HG03045 (cell line): Measurements from ENCODE around the gene QSER1.

ENCODE experiments used
- ATAC-seq: cut with Tn5 transposase; IDR thresholded peaks from one replicate; pipeline ENCODE4 v1.9.1; 2021; ENCODE audit warnings: mild to moderate bottlenecking, moderate library complexity; ENCODE audit not compliant: unreplicated experiment

QSER1 gene

DNA sequence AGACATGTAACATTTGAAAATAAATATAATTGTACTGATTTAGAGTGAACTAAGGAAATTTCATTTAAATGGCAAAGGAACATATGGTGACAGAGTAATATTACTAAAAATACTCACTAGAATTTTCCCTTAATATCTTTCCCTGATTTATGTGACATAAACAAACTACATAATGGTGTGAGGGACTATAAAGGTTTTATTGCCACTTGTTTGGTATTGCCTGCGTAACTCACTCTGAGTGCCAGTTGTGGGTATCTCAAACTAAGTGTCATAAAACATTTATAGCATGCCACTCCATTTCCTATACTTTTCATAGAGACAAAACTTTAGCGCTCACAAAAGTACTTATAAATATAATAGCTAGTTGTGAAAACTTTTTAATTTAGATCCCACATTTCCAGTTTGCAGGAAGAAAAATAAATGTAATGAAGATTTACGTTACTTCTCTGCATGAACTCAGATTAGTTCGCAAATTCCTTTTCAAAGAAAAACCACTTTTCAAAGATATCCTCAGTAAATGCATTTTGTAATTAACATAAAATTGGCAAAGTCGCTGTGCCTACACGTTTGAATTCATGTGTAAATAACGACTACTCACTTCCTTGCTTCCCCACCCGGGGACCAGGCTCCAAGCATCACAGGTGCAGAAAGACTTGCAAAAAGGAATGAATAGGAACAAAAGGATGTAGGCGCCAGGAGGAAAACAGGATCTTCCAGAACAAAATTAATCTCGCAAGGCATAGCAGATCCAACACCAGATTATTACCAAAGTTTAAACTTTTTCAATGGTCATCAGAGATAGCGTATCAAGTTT lies 1.6 kb upstream of the QSER1 start:
- no peak for ATAC-seq

DNA sequence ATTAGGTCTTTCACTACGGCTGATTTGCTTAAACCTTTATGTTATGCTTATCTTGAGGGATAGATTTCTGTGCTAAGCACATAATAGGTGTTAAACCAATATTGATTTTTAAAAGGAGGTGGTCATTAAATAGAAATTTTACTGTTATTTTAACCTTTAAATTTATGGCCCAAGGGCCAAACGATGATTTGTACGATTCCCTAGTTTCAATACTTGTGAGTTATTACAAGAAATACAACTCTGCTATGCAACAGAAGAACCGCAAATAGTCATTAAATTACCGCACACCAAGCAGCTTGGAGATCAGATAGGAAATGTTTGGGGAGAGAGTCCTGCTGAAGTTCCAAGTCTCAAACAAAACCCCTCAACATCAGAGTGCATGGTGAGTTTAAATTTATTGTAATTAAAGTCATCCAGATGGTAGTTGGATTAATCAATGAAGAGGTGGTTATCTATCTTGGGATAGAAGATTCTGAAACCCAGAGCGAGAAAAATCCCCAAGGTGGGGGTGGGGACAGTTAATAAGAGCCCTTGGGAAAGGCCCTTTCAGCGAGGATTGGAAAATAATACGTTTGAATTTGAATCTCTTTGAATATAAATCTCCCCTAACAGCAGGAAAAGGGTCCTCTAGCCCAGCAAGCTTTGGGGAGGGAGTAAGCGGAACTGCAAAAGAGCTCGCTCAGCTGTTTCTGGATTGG lies 805 bp upstream of the QSER1 start:
- no peak for ATAC-seq

DNA sequence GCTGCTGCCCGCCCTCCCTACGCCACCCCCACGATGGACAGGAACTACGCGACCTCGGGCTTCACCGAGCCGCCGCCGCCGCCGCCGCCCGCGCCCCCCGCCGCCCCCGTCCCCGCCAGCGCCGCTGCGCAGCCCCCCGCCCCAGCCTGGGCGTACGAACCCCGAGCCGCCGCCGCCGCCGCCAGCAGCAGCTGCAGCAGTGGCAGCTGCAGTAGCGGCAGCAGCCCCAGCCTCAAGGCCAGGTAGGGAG lies 407 bp downstream of the QSER1 start:
- ATAC-seq: no peak

DNA sequence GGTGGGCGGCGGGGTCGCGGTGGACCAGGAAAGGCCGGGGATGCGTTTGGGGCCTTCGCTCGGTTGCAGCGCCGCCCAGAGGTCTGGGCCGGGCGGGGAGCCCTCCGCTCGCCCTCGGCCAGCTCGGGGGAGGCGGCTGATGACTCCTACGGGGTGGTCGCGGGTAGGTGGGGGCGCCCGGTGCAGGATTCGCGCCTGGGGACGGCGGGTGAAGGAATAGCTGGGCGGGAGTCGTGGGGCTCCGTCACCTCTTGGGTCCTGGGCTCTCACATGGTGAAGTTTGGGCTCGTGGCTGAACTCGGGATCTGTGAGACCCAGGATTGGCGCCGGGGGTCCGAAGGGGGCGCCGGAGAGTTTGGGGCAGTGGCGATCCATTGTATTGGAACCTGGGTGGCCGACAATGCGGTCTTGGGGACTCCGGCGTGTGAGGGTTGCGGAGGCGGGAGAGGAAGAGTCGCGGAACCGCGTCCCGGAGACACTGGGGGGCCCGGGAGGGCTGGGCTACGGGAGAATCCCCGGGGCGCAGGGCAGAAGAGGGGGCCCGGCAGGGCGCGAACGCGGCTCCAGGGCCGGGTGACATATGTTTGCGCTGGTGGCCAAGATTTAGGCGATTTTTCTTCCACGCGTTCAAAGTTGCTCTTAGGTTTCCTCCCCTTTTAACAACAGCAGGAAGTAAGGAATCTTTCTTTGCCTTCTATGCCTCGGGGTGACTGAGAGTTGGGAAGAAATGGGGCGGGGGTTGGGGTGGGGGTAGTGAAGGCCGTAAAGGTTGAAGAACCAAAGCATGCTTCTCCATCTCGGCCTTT lies 935 bp downstream of the QSER1 start:
- peak; percentile 42 for ATAC-seq

DNA sequence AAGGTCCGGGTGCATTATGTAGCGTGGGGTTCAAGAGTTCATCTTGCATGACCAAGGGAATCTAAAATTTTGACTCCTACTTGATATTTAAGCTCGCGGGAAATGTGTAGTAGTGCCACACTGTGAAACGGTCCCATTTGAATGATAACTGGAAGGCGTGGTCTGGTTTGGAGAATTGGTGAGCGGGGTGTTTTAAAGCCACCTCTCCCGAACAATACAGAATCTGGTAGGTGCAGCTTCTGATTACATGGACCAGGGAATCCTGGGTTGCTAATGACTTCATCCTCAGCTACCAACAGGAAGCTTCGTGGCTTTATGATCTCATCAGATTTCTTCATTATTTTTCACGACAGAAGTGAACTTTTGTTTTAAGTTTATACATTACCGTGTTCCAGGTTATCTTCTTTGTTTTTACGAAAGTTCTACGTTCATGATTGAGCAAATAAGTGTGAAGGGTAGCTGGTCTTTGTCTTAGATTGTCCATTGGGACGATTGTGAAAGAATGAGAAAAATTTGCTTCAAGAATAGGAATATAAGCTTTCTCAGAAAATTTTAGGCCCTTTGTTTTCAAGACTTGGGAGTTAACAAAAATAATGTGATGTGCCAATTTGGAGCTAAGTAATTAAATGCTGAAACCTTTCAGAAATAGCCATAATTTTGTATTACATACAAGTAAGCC lies 1.7 kb downstream of the QSER1 start:
- no peak for ATAC-seq

DNA sequence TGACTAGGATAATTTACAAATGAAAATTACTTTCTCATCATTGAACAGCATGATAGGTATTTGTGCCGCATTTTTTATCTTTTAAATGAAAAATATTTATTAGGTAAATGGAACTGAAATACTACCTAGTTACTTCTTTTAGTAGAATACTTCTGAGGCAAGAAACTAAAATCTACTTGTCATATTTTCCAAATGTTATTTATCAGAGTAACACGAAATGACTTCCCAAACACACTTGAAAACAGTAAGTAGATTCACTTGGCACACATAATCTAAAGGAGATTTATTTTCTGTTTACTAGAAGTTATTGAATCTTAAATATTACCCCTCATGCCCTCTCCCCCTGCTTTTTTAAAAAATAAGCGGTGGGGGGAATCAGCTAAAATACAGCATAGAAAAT lies 2.3 kb downstream of the QSER1 start:
- ATAC-seq: no peak

DNA sequence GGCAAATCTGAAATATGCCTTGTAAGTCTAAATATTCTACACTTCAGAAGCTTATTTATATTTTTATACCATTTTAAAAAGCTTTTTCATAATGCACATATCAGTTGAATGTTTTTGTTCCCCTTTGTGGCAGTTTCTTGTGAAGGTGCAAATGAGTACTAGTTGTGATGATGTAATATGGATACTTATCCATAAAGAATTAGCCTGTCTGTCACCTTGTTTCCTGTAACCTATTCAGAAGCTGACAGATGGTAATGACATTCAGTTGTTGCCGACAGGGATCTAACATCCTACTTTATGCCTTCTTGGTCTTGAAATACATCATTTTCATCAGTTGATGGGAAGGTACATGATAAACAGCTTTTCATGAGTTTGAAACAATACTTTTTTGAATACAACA lies 2.9 kb downstream of the QSER1 start:
- no peak for ATAC-seq

DNA sequence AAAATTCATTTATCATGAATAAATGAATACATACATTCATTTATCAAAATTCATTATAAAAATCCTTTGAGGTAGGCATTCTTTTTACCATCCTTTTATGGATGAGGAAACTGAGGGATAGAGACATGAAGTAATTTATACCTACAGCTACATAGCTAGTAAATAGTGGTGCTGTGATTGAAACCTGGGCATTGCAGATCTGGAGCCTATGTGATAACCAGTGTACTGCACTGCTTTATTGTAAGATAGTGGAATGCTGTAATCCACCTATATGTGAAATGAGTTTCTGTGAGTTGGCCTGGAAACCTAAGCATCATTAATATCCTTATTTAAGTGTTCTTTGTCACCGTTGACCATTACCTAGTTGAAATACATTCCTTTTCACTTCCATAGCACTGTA lies 4.5 kb downstream of the QSER1 start:
- no peak for ATAC-seq

DNA sequence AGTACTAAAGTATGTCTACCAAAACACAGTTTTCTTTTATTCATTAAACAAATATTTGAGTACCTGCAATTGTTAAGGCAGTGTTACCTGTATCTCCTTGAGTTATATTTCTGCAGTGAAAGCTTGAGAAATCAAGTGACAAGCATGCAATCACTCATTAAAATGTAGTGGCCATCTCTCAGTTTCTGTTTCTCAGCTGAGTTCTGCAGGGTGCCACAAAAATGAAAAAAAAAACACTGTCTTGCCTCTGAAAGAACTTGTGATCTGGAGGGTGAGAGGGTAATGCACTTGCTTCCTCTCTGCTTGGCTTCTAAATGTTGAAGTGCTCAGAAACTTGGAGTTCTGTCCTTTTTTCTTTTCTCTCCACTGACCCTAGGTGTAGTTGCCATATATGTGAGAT lies 6.8 kb downstream of the QSER1 start:
- no peak for ATAC-seq

DNA sequence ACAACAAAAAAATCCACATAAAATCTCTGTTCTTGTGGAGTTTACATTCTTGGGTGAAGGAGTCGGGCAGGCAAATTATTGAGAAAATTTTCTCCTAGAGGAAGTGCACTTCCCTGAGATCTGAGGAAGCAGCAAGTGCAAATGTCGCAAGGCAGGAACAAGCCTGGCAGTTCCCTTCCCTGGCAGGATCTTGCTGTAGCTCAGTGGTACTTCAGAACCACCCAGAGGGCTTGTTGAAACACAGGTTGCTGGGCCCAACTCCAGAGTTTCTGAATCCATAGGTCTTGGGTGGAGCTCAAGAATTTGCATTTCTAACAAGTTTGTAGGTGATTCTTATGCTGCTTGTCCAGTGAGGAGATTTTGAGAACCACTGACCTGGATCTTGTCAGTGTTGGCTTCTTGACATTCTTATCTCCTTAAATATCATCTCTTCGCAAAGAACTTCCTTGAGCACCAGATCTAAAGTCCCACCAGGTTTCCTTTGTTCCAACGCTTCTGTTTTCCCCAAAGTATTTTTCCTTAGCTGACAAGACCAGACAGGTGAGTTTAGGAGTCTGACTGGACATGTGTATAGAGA lies 9.6 kb downstream of the QSER1 start:
- ATAC-seq: no peak

DNA sequence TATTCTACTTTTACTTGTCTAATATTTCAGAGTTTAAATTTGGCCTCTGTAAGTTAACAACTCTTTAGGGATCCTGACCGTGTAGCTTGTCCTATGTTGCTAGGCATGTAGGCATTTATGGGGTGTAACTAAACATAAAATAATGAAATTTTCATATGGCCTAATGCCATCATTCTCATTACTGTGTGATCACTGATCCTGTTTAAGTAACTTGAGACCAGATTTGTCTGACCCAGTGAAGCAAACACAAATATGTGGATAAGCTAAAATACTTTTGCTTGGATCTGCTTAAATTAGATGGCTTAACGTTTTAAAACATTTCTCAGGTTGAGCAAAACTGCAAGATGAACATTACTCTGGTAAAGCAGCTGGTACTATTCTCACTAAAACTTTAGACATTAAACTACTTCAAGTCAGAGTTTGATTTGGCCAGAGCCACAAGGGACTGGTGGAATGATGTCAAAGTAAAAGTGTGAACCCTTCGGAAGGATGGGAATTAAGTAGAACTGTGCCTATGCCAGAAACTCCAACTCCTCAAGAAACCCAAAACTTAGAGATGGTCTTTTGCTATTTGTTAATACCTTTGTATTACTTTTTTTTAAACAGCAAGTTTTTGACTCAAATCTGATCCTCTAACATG lies 12.5 kb downstream of the QSER1 start:
- no peak for ATAC-seq

DNA sequence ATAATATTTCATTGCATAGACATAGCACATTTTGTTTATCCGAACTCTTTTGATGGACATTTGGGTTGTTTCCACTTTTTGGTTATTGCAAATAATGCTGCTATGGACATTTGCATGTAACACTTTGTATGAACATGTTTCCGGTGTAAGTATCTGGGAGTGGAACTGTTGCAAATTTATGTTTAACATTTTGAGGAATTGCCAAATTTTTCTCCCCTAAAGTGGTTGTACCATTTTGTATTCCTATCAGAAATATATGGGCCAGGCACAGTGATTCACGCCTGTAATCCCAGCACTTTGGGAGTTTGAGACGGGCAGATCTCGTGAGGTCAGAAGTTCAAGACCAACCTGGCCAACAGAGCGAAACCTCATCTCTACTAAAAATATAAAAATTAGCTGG lies 16.0 kb downstream of the QSER1 start:
- ATAC-seq: no peak

DNA sequence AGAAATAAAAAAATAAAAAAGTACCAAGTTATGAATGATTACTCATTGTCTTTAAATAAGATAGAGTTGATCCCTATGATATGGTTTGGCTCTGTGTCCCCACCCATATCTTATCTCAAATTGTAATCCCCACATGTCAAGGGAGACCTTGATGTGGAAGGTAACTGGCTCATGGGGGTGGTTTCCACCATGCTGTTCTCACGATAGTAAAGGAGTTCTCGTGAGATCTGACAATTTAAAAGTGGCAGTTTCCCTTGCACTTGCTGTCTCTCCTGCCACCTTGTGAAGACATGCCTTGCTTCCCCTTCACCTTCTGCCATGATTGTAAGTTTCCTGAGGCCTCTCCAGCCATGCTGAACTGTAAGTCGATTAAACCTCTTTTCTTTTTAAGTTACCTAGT lies 18.8 kb downstream of the QSER1 start:
- no peak for ATAC-seq

DNA sequence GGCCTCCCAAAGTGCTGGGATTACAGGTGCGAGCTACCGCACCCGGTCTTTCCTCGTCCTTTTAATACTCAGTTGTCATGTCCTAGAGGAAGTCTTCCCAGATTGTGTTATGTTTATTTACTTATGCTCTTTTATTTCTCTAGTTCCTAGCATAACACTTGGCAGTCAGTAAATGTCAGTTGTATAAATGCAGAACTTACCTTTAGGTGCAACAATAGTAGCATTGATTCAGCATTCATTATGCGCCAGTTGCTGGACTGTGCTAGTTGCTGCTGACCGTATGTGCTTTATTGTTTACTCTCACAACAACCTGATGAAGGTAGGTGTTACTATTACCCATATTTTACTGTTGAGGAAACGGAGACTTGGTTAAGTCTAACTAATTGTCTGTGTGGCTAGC lies 20.8 kb downstream of the QSER1 start:
- no peak for ATAC-seq

DNA sequence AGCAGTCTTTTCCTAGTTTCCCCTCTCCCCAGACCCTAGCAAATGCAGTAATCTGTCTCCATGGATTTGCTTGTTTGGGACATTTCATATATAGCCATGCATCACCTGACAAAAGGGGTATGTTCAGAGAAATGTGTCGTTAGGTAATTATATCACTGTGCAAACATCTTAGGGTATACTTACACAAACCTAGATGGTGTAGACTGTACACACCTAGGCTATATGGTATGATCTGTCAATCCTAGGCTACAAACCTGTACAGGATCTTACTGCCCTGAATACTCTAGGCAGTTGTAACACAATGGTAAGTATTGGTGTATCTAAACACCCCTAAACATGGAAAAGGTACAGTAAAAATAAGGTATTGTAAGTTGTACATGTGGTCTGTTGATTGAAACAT lies 23.8 kb downstream of the QSER1 start:
- ATAC-seq: no peak

DNA sequence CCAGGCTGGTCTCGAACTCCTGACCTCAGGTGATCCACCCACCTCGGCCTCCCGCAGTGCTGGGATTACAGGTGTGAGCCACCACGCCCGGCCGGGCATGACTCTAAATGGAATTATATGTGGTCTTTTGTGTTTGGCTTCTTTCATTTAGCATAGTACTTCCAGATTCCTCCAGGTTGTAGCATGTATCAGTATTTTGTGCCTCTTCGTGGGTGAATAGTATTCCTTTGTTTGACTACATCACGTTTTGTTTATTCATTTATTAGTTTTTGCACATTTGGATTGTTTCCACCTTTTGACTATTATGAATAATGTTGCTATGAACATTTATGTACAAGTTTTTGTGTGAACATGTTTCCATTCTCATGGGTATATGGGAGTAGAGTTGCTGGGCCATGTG lies 24.4 kb downstream of the QSER1 start:
- no peak for ATAC-seq

DNA sequence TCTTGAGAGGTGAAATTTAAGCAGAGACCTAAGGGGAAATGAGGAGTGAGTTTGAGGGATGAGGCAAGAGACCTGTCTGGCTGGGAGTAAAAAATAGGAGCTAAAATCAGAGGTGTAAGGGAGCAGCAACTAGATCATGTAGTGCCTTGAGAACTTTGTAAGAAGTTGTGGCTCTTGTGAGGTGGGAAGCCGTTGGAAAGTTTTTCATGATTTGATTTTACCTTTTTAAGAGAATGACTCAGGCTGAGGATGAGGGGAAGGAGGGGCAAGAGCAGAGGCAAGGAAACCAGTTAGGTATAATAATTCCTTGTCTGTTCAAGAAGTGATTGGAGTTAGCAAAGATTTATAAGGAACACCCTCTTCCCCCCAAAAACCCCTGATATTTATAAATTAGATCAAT lies 25.8 kb downstream of the QSER1 start:
- ATAC-seq: no peak

DNA sequence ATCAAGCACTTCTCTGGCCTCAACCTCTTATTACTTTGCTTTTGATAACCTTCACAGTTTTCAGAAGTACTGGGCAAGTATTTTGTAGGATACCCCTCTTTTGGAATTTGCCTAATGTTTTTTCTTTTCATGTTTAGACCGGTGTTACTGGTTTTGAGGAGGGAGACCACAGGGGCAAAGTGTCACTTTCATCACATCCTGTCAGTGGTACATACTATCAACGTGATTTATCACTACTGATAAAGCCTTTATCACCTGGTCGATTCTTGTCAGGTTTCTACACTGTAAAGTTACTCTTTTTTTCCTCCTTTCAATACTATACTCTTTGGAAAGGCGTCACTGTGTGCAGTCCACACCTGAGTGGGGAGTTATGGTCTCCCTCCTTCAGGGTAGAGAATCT lies 26.7 kb downstream of the QSER1 start:
- no peak for ATAC-seq

DNA sequence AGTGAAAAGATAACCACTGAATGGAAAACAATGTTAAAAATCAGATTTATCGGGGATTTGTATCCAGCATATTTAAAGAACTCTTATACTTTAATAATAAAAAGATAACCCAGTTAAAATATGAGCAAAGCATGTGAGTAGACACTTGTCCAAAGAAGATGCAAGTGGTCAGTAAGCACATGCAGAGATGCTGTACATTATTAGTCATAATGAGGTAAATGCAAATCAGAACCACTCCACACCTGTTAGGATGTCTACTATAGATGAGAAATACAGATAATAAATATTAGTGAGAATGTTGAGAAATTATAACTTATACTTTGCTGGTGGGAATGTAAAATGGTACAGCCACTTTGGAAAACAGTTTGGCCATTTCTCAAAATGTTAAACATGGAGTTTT lies 28.0 kb downstream of the QSER1 start:
- ATAC-seq: no peak

DNA sequence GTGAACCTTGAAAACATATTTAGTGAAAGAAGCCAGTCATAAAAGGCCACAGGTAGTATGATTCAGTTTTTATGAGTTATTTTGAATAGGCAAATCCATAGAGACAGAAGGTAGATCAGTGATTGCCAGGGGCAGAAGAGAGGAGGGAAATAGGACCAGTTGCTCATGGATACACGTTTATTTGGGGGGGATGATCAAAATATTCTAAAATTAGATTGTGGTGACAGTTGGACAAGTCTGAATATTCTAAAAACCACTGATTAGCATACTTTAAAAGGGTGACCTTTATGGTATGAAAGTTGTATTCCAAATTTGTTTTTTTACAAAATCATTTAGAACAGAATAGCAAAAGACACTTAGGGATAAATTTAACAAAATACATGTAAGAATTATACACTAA lies 28.6 kb downstream of the QSER1 start:
- no peak for ATAC-seq

DNA sequence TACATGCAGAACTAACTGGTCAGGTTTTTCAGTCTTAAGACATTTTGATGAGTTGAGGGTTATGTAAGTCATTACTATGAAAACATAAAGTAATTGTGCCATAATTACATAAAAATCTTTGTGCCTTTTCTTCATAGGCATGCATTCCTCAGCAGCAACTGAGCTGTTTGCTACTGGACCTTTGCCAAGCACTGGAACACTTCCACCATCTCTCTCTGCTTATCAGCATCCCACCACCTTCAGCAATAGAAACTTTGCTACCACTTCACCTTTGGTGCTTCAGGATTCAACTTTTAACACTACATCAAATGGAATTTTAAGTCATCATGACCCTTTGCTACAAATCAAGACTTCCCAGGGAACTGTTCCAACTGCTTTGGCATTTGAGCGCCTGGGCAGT lies 39.0 kb downstream of the QSER1 start:
- ATAC-seq: no peak
